GM19240 (cell line): ENCODE data around the gene VTCN1.

Experiments used
- DNase-seq: peaks from one replicate; pipeline ENCODE4 v3.0.0; 2011; ENCODE audit warnings: low spot score; ENCODE audit not compliant: insufficient read length

The VTCN1 gene

DNA sequence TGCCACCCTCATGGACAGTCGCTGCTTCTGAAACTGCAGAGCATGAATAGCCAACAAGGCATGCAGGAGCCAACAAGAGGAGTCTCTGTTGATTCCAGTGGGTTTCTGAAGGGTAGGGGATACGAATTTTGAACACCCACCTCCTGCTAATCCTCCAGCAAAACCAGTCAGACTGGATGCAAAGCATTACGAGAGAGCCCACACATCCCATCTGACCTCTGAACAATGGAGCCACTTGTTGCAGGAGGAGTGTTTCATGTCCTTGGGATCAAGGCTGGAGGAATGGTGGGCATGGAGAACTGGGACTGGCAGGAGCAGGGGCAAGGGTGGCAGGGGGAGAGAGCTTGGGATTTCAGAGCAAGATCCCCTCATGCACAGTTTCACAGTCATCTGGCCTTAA lies 1.6 kb downstream of the VTCN1 start:
- no peak for DNase-seq

DNA sequence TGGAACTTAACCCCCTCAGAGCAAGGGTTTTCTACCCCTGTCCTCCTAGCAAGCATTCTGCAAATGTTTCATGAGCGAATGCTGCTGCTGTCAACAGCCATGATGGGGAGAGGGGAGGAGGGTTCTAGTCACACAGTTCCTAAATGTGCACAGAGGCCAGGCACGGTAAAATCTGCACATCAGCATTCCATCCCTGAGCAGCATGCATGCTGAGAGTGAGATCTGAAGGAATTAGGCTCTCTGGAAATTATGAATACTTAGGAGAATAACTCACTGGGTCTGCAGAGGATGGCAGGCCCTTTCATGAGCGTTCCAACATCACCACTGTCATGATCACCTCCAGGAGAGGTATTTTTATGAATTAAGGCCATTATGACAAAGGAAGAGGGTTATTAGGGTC lies 2.1 kb downstream of the VTCN1 start:
- DNase-seq, result no peak

- no peak for DNase-seq
These were observed 5.4 kb downstream of the VTCN1 start for GRCh38 chr1:117205368-117205767.

- DNase-seq, result no peak
These were observed 8.9 kb downstream of the VTCN1 start for GRCh38 chr1:117201808-117202207.

DNA sequence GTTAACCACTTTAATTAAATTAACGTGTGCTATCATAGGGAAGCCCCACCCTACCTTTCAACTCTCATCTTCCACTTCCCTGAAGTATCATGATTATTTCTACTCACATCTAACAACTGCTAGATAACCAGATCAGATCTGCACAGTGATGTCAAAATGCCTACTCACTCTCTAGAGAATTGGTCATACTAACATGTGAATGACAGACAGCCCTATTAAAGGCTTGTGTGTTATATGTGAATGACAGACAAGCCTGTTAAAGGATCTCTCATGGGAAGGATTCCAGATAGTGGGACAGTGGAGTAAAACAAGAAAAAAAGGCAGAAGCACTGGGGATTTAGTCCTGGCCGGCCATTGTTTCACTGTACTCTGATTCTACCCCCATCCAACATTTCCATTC lies 12.6 kb downstream of the VTCN1 start:
- DNase-seq, result no peak

GRCh38 chr1:117189726-117190125 lies 21.0 kb downstream of the VTCN1 start:
- no peak for DNase-seq

- DNase-seq, result no peak
These were observed 21.8 kb downstream of the VTCN1 start for GRCh38 chr1:117188816-117189437.

DNA sequence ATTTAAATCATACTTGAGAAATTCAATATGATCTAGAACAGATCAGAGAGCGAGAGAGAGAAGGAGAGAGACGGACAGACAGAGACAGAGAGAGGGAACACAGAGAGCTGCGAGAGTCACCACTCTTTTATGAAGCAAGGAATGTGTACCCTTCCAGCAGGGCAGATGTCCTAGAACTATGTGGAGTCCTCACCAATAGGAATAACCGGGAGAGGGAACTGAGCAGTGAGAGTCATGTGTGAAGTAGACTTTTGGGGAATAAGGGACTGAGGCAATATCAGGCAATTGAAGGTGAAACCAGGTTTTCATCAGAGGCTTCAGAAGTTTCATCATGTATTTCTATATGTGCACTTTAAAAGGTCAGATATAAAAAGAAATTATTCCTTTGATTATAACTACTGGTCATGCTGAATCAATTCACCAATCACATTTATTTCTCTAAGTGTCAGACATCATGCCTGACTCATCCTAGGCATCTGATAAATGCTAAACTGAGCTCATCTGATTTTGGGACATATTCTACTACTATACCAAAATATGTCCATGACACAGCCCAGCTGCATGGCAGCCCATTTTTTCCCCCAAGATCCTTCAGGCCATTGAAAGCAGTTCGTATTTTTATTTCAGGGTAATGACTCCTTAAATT lies 22.4 kb downstream of the VTCN1 start:
- no peak for DNase-seq

DNA sequence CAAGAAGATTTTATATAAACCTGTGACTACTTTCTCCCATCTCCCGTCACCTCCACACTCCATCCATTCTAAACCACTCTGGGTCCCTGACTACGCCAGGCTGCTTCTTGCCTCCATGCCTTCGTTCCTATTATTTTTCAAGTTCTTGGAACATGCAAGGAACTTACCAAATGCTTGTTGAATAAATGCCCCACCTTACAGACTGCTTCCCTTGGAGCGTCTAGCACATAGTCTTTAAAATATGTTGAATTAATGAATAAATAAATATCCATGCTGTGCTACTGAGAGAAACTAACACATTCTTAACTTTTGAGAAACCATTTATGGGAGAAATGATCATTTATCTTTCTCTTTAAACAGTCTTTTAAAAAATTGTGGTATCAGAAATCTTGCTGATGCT lies 27.6 kb downstream of the VTCN1 start:
- no peak for DNase-seq

- no peak for DNase-seq
These were observed 28.4 kb downstream of the VTCN1 start for GRCh38 chr1:117182319-117182718.

GRCh38 chr1:117181630-117182041 lies 29.1 kb downstream of the VTCN1 start:
- no peak for DNase-seq

GRCh38 chr1:117180147-117180967 lies 30.4 kb downstream of the VTCN1 start:
- DNase-seq, result no peak

- no peak for DNase-seq
These were observed 31.3 kb downstream of the VTCN1 start for GRCh38 chr1:117179471-117179870.

GRCh38 chr1:117178756-117179155 lies 32.0 kb downstream of the VTCN1 start:
- no peak for DNase-seq

- no peak for DNase-seq
These were observed 33.4 kb downstream of the VTCN1 start for GRCh38 chr1:117177376-117177775.

GRCh38 chr1:117176579-117176978 lies 34.1 kb downstream of the VTCN1 start:
- DNase-seq, result no peak

DNA sequence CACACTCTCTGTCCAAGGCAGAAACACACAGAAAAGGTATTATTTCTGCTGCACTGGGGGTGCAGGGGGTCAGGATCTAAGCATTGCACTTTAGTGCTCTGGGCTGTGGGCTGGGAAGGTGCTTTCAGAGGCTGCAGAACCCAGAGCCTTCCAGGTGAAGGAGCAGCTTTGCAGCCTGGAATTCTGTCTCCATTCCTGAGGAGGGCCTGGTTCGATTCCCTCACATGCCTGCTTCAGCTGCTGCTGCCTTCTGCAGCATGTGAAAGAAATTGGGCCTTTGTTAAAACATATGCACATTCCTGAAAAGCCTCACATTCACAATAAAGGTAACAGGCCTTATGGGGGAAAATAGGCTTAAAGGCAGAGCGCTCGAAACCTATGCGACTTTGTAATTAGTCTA lies 35.9 kb downstream of the VTCN1 start:
- no peak for DNase-seq

DNA sequence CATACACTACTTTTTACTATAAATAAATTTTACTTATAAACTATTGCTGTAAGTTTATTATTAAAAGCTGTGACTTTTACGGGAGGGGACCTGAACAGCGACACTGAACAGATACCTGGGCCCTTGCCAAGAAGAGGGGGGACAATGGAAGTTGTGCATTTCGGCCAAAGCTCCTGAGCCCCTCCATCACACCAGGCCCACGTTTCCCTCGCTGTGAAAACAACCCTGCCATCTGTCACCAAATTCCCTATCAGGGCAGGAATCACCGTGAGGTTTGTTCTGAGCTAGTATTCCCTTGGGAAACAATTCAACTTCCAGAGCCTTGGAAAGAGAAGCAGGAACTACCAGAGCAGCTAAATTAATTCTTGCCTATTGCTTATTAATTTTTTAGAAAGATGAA lies 37.0 kb downstream of the VTCN1 start:
- DNase-seq, result no peak

DNA sequence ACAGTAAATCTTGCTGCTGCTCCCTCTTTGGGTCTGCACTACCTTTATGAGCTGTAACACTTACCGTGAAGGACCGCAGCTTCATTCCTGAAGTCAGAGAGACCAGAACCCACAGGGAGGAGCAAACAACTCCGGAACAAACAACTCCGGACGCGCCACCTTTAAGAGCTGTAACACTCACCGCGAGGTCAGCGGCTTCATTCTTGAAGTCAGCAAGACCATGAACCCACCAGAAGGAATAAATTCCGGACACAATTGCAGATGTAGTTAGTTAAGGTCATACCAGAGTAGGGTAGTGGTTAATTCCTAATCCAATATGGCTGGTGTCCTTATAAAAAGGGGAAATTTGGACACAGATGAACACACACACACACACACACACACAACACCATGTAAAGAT lies 37.7 kb downstream of the VTCN1 start:
- no peak for DNase-seq

- no peak for DNase-seq
These were observed 38.7 kb downstream of the VTCN1 start for GRCh38 chr1:117171900-117172511.

- no peak for DNase-seq
These were observed 40.7 kb downstream of the VTCN1 start for GRCh38 chr1:117169871-117170596.
